Measurements from ENCODE around the gene SCG2.

GRCh38 chr2:223626716-223627115 is 24.6 kb upstream of the SCG2 start:
- no peak for TF ChIP-seq REST (IDR thresholded peaks at IDR 0.05; ENCODE audit: low read depth)
- no peak for TF ChIP-seq ELF1 (IDR thresholded peaks at IDR 0.05; ENCODE audit: borderline replicate concordance, low read depth)
- no peak for TF ChIP-seq CTCF (IDR thresholded peaks at IDR 0.05 in 2 of 3, conservative IDR thresholded peaks at IDR 0.05 in 1 of 3; ENCODE audit: borderline replicate concordance in 1 of 3, insufficient read depth in 1 of 3, low read depth in 2 of 3, low read length in 2 of 3)
- TF ChIP-seq EGR1 (IDR thresholded peaks at IDR 0.05; ENCODE audit: low read depth), result no peak
- TF ChIP-seq POLR2AphosphoS5 (IDR thresholded peaks at IDR 0.05; ENCODE audit: low read depth, low read length), result no peak
- no peak for TF ChIP-seq POLR2A (IDR thresholded peaks at IDR 0.05; ENCODE audit: borderline replicate concordance, extremely low read depth, insufficient read depth, insufficient read length)
- no peak for TF ChIP-seq JUND (IDR thresholded peaks at IDR 0.05)
- TF ChIP-seq MAX (IDR thresholded peaks at IDR 0.05), result no peak
- TF ChIP-seq EZH2phosphoT487 (IDR thresholded peaks at IDR 0.05; ENCODE audit: borderline replicate concordance), result no peak
- TF ChIP-seq EZH2 (IDR thresholded peaks at IDR 0.05), result no peak
- TF ChIP-seq SIN3A (IDR thresholded peaks at IDR 0.05; ENCODE audit: low read depth), result no peak
- no peak for TF ChIP-seq SP1 (IDR thresholded peaks at IDR 0.05; ENCODE audit: low read depth)
